SK-N-SH (cell line): Measurements from ENCODE around the gene RBM25. TPM values are rescaled to one million over a fixed set of nuclear protein-coding genes. Genes with fewer than 3 reads are reported as not detected.

Experiments
- CTCF ChIA-PET: fragments of 300-600, 350-600 bp; formaldehyde crosslinking; extraction: SDS; loops from one replicate; lab custom pipeline; 2021; lab: Yijun Ruan, JAX
- POLR2A ChIA-PET: fragments of 350-600 bp; sonication (Branson Sonifier 250); formaldehyde crosslinking; extraction: SDS; loops from one replicate; lab custom pipeline; 2020; ENCODE audit warnings: antibody characterized with exemption, inconsistent platforms; lab: Yijun Ruan, JAX
- DNase-seq: peaks from one replicate; pipeline ENCODE4 v3.0.0; 2012
- H2AFZ ChIP-seq: fragments of 200-600 bp; sonication (generic); 2 replicates; pipeline ENCODE4 v1.8.1; 2016; ENCODE audit warnings: antibody characterized with exemption, mild to moderate bottlenecking, low read depth
- H3F3A ChIP-seq: fragments of 200-600 bp; sonication (generic); replicated peaks from 2 replicates; pipeline ENCODE3; 2016; ENCODE audit warnings: antibody characterized with exemption, mild to moderate bottlenecking; ENCODE audit not compliant: insufficient read depth
- H3K27ac ChIP-seq, 2 experiments: fragments of 200-500 bp in 1 of 2; fragments of 200-600 bp in 1 of 2; sonication (Bioruptor generic) in 1 of 2; sonication (generic), shearing (Covaris generic) in 1 of 2; 2 replicates each; pipeline versions ENCODE4 v1.5.1 to v1.6.1; 2014 to 2016; ENCODE audit warnings: low read depth in 2 of 2, inconsistent platforms in 1 of 2, low read length in 1 of 2, mild to moderate bottlenecking in 1 of 2, mixed read lengths in 1 of 2
- H3K27me3 ChIP-seq: fragments of 200-600 bp; sonication (generic), shearing (Covaris generic); 2 replicates; pipeline ENCODE4 v1.6.1; 2016; ENCODE audit warnings: mixed run types; ENCODE audit not compliant: insufficient read depth
- H3K36me3 ChIP-seq, 2 experiments: fragments of 200-500 bp in 1 of 2; fragments of 200-600 bp in 1 of 2; sonication (Bioruptor generic) in 1 of 2; sonication (generic) in 1 of 2; replicated peaks in 1 of 2; 2 replicates each; pipeline versions ENCODE3 to v1.5.1; 2014 to 2016; ENCODE audit warnings: low read length in 1 of 2, mild to moderate bottlenecking in 1 of 2; ENCODE audit not compliant: insufficient read depth in 2 of 2, control insufficient read depth in 1 of 2
- H3K4me1 ChIP-seq, 2 experiments: fragments of 200-500 bp in 1 of 2; fragments of 200-600 bp in 1 of 2; sonication (Bioruptor generic) in 1 of 2; sonication (generic), shearing (Covaris generic) in 1 of 2; 2 replicates each; pipeline versions ENCODE4 v1.5.1 to v1.6.1; 2014 to 2016; ENCODE audit warnings: low read depth in 1 of 2, low read length in 1 of 2, mixed run types in 1 of 2; ENCODE audit not compliant: insufficient read depth in 2 of 2, control insufficient read depth in 1 of 2
- H3K4me2 ChIP-seq: fragments of 200-600 bp; sonication (generic), shearing (Covaris generic); 2 replicates; pipeline ENCODE4 v1.6.1; 2017; ENCODE audit warnings: mixed run types
- H3K4me3 ChIP-seq, 2 experiments: fragments of 200-500 bp in 1 of 2; fragments of 200-600 bp in 1 of 2; sonication (Bioruptor generic) in 1 of 2; sonication (generic), shearing (Covaris generic) in 1 of 2; 2 replicates each; pipeline versions ENCODE4 v1.5.1 to v1.8.1; 2014 to 2016; ENCODE audit warnings: low read depth in 2 of 2, inconsistent platforms in 1 of 2, low read length in 1 of 2, mild to moderate bottlenecking in 1 of 2, mixed read lengths in 1 of 2, moderate library complexity in 1 of 2
- H3K79me2 ChIP-seq: fragments of 200-600 bp; sonication (generic); 2 replicates; pipeline ENCODE4 v1.8.1; 2017; ENCODE audit warnings: mild to moderate bottlenecking; ENCODE audit not compliant: insufficient read depth
- H3K9ac ChIP-seq: fragments of 200-600 bp; sonication (generic); 2 replicates; pipeline ENCODE4 v1.6.1; 2017; ENCODE audit warnings: mixed run types
- H3K9me2 ChIP-seq: fragments of 200-600 bp; sonication (generic); 2 replicates; pipeline ENCODE4 v1.6.1; 2017; ENCODE audit warnings: mixed run types
- H3K9me3 ChIP-seq: fragments of 200-600 bp; sonication (generic); 2 replicates; pipeline ENCODE4 v1.6.1; 2017; ENCODE audit warnings: mixed run types, mild to moderate bottlenecking, moderate library complexity
- H4K20me1 ChIP-seq: fragments of 200-600 bp; sonication (generic); 2 replicates; pipeline ENCODE4 v1.6.1; 2017; ENCODE audit warnings: mild to moderate bottlenecking, mixed run types; ENCODE audit not compliant: insufficient read depth
- CHD2 ChIP-seq: fragments of 150-350 bp; IDR thresholded peaks from 2 replicates; pipeline ENCODE4 v1.6.1; 2018; ENCODE audit warnings: low read length; ENCODE audit not compliant: partially characterized antibody
- ELF1 ChIP-seq: IDR thresholded peaks from 2 replicates; pipeline ENCODE4 v1.4.0; 2012
- EZH2phosphoT487 ChIP-seq: fragments of 200-600 bp; sonication (generic); IDR thresholded peaks from 2 replicates; pipeline ENCODE4 v1.6.1; 2017; ENCODE audit warnings: low read depth, mixed run types, mild to moderate bottlenecking, antibody characterized with exemption, moderate library complexity, borderline replicate concordance
- MEF2A ChIP-seq: IDR thresholded peaks from 2 replicates; pipeline ENCODE4 v1.4.0; 2012; ENCODE audit warnings: low read depth, borderline replicate concordance
- MXI1 ChIP-seq: IDR thresholded peaks from 2 replicates; pipeline ENCODE4 v1.6.1; 2012; ENCODE audit warnings: mild to moderate bottlenecking, low read depth, low read length, improper control_type of control experiment
- NFIC ChIP-seq: IDR thresholded peaks from 2 replicates; pipeline ENCODE4 v1.4.0; 2012; ENCODE audit warnings: borderline replicate concordance
- NRF1 ChIP-seq: IDR thresholded peaks from 2 replicates; pipeline ENCODE4 v1.6.1; 2012; ENCODE audit warnings: low read depth, mild to moderate bottlenecking, low read length
- RCOR1 ChIP-seq: fragments of 150-350 bp; IDR thresholded peaks from 2 replicates; pipeline ENCODE4 v1.6.1; 2017; ENCODE audit warnings: antibody characterized with exemption, low read length
- RXRA ChIP-seq: IDR thresholded peaks from 2 replicates; pipeline ENCODE4 v1.4.0; 2012; ENCODE audit warnings: low read depth, mild to moderate bottlenecking, borderline replicate concordance
- WGBS: methylation state at CpG from one replicate; pipeline ENCODE4 v1.1.6; 2017; ENCODE audit warnings: low lambda C conversion rate; 5-methylcytosine and 5-hydroxymethylcytosine counted together
- polyA plus RNA-seq, 3 experiments: library from polyadenylated mRNA; depleted of rRNA; stranded (reverse); fragments of >200 nt; gene quantifications; 2 replicates each; pipeline ENCODE4 v1.2.3, GENCODE V29; 2012
- TF ChIP-seq, protein P1 (sequence below): IDR thresholded peaks from 2 replicates; pipeline ENCODE4 v1.4.0; 2012; ENCODE audit warnings: low read depth
- TF ChIP-seq, protein P2 (sequence below): IDR thresholded peaks from 2 replicates; pipeline ENCODE4 v1.4.0; 2012; ENCODE audit warnings: low read depth, borderline replicate concordance
- TF ChIP-seq, protein P3 (sequence below): IDR thresholded peaks from 2 replicates; pipeline ENCODE4; 2012
- TF ChIP-seq, protein P4 (sequence below): IDR thresholded peaks from 2 replicates; pipeline ENCODE4 v1.4.0; 2012; ENCODE audit warnings: low read depth, borderline replicate concordance
- TF ChIP-seq, protein P5 (sequence below): fragments of 150-350 bp; IDR thresholded peaks from 2 replicates; pipeline ENCODE4 v1.6.1; 2017; ENCODE audit warnings: antibody characterized with exemption, low read length, low read depth, borderline replicate concordance
- TF ChIP-seq, protein P6 (sequence below): fragments of 150-350 bp; IDR thresholded peaks from 2 replicates; pipeline ENCODE4 v1.6.1; 2016; ENCODE audit warnings: mild to moderate bottlenecking, low read depth, low read length

Gene RBM25
- polyA plus RNA-seq, 1 of the 3 experiments (the other 2 are of a cell fraction) = 14.0 TPM

DNA sequence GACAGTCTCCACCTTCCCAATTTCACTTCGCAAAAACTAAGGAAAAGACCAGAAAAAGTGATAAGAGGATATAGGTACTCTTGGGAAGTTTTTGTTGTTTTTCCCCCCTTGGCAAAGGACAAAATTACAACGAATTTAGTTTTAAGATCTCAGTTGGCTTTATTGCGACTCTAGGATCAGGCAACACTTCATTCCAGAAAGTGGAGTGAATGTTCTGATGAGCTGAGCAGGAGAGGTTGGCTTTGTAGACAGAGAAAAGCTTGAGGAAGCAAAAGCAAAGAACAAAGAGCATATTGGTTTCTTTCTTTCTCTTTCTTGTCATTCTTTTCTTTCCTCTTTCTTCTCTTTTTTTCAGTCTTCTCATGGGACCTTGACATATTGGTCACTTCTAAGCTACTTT, 30.8 kb upstream of the RBM25 start:
- H2AFZ ChIP-seq = peak overlapping the region; percentile 93
- H3K9me3 ChIP-seq = no peaks in the 10 kb centered on the region
- H4K20me1 ChIP-seq = peaks cover 11% of the 10 kb centered on the region; the same call in 1 of the 2 replicates
- H3K9me2 ChIP-seq = no peaks in the 10 kb centered on the region
- no peaks in the 10 kb centered on the region for H3F3A ChIP-seq
- H3K9ac ChIP-seq = no peak overlapping the region
- TF ChIP-seq EZH2phosphoT487 = no peak
- TF ChIP-seq, protein P1, sequence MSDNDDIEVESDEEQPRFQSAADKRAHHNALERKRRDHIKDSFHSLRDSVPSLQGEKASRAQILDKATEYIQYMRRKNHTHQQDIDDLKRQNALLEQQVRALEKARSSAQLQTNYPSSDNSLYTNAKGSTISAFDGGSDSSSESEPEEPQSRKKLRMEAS = no peak
- TF ChIP-seq NFIC = no peak
- TF ChIP-seq RXRA = no peak
- H3K79me2 ChIP-seq = peaks cover 35% of the 10 kb centered on the region
- H3K36me3 ChIP-seq = peaks cover 13 to 17% of the 10 kb centered on the region in 2 experiments
- DNase-seq = no peak
- peak overlapping the region; percentile 68 to 95 for H3K4me3 ChIP-seq
- H3K27ac ChIP-seq = peak overlapping the region in 1 of 2 experiments; percentile 9; a peak in 1 of 4 replicates
- ChIA-PET POLR2A (interaction anchor here (0.8 to 1.6 kb wide), 2 partner anchors 19 to 31 kb away, joined by 3 to 16 read pairs; partner anchors contain the start of gene RBM25), CTCF (interaction anchor here (1.2 kb wide), 1 partner anchor 614 kb away, joined by 4 read pairs; no protein-coding TSS in a partner anchor)
- peak overlapping the region; percentile 61 for H3K4me2 ChIP-seq
- H3K4me1 ChIP-seq = peaks cover 0 to 7% of the 10 kb centered on the region in 2 experiments; a peak in 1 of 4 replicates
- WGBS = 32% methylated on average over 3 of the region's 3 CpGs
- H3K27me3 ChIP-seq = no peaks in the 10 kb centered on the region

DNA sequence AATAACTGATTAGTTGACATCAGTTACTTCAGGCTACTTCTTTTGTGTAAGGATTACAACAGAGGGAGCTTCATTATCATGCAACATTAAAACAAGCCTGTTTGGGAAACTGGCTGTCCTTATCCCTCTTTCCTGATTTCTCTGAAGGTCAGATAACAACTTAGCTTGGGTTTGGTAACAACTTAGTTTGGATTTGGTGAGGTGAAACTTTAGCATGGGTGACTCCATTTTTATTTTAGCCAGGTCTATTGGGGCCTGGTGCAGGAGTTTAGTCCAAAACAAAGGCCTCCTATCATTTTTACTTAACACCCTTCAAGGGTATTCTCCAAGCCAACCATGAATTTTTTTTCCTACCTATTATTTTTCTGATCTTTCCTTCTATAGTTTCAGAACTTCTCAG, 30.4 kb upstream of the RBM25 start:
- DNase-seq = no peak
- POLR2A ChIA-PET = interaction anchor here (1.6 kb wide), 1 partner anchor 30 kb away, joined by 16 read pairs; the partner anchor contains the start of gene RBM25
- Histone ChIP-seq H3K9me2 (no peaks in the 10 kb centered on the region), H3K27me3 (no peaks in the 10 kb centered on the region), H3F3A (no peaks in the 10 kb centered on the region), H3K4me2 (no peak overlapping the region), H3K9me3 (no peaks in the 10 kb centered on the region), H2AFZ (peak overlapping the region; percentile 93), H3K36me3 (peaks cover 13% of the 10 kb centered on the region in 2 experiments), H3K4me3 (no peak overlapping the region), H3K4me1 (peaks cover 0 to 7% of the 10 kb centered on the region in 2 experiments; a peak in 1 of 4 replicates), H4K20me1 (peaks cover 8% of the 10 kb centered on the region; the same call in 1 of the 2 replicates), H3K79me2 (peaks cover 32% of the 10 kb centered on the region), H3K9ac (no peak overlapping the region), H3K27ac (no peak overlapping the region)
- TF ChIP-seq, protein P2, sequence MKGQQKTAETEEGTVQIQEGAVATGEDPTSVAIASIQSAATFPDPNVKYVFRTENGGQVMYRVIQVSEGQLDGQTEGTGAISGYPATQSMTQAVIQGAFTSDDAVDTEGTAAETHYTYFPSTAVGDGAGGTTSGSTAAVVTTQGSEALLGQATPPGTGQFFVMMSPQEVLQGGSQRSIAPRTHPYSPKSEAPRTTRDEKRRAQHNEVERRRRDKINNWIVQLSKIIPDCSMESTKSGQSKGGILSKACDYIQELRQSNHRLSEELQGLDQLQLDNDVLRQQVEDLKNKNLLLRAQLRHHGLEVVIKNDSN = no peak
- TF ChIP-seq, protein P3, sequence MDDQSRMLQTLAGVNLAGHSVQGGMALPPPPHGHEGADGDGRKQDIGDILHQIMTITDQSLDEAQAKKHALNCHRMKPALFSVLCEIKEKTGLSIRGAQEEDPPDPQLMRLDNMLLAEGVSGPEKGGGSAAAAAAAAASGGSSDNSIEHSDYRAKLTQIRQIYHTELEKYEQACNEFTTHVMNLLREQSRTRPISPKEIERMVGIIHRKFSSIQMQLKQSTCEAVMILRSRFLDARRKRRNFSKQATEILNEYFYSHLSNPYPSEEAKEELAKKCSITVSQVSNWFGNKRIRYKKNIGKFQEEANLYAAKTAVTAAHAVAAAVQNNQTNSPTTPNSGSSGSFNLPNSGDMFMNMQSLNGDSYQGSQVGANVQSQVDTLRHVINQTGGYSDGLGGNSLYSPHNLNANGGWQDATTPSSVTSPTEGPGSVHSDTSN = no peak
- TF ChIP-seq NRF1 (no peak), MXI1 (no peak), NFIC (no peak), ELF1 (no peak), EZH2phosphoT487 (no peak), MEF2A (no peak), CHD2 (no peak), RCOR1 (no peak)
- TF ChIP-seq, protein P1 = no peak
- TF ChIP-seq, protein P4, sequence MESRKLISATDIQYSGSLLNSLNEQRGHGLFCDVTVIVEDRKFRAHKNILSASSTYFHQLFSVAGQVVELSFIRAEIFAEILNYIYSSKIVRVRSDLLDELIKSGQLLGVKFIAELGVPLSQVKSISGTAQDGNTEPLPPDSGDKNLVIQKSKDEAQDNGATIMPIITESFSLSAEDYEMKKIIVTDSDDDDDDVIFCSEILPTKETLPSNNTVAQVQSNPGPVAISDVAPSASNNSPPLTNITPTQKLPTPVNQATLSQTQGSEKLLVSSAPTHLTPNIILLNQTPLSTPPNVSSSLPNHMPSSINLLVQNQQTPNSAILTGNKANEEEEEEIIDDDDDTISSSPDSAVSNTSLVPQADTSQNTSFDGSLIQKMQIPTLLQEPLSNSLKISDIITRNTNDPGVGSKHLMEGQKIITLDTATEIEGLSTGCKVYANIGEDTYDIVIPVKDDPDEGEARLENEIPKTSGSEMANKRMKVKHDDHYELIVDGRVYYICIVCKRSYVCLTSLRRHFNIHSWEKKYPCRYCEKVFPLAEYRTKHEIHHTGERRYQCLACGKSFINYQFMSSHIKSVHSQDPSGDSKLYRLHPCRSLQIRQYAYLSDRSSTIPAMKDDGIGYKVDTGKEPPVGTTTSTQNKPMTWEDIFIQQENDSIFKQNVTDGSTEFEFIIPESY = no peak
- TF ChIP-seq, protein P5, sequence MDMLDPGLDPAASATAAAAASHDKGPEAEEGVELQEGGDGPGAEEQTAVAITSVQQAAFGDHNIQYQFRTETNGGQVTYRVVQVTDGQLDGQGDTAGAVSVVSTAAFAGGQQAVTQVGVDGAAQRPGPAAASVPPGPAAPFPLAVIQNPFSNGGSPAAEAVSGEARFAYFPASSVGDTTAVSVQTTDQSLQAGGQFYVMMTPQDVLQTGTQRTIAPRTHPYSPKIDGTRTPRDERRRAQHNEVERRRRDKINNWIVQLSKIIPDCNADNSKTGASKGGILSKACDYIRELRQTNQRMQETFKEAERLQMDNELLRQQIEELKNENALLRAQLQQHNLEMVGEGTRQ = no peak
- TF ChIP-seq, protein P6, sequence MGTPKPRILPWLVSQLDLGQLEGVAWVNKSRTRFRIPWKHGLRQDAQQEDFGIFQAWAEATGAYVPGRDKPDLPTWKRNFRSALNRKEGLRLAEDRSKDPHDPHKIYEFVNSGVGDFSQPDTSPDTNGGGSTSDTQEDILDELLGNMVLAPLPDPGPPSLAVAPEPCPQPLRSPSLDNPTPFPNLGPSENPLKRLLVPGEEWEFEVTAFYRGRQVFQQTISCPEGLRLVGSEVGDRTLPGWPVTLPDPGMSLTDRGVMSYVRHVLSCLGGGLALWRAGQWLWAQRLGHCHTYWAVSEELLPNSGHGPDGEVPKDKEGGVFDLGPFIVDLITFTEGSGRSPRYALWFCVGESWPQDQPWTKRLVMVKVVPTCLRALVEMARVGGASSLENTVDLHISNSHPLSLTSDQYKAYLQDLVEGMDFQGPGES = no peak
- CTCF ChIA-PET = no interaction called here
